Panc1 (cell line): ENCODE measurements around the gene LIG4.

Experiments
- CTCF ChIP-seq: fragments of 450-650 bp; IDR thresholded peaks from 2 replicates; pipeline ENCODE4 v1.5.1; 2017; ENCODE audit warnings: mild to moderate bottlenecking
- POLR2AphosphoS5 ChIP-seq: IDR thresholded peaks from 2 replicates; pipeline ENCODE4 v1.6.1; 2012; ENCODE audit warnings: mild to moderate bottlenecking, low read depth, low read length, moderate library complexity
- REST ChIP-seq, 2 experiments: IDR thresholded peaks; 2 replicates each; pipeline ENCODE4 v1.6.1; 2011 to 2012; ENCODE audit warnings: low read depth in 2 of 2, control low read depth in 1 of 2, low read length in 1 of 2, mild to moderate bottlenecking in 1 of 2, moderate library complexity in 1 of 2; ENCODE audit not compliant: insufficient read depth in 1 of 2
- TCF7L2 ChIP-seq: IDR thresholded peaks from 2 replicates; pipeline ENCODE4 v1.6.1; 2011; ENCODE audit warnings: mild to moderate bottlenecking, low read depth, low read length, inconsistent platforms

- TF ChIP-seq CTCF, result no peak
- no peak for TF ChIP-seq TCF7L2
- TF ChIP-seq POLR2AphosphoS5, result no peak
- no peak for TF ChIP-seq REST (IDR thresholded peaks at IDR 0.05; ENCODE audit: insufficient read depth in 1 of 2, low read depth in 2 of 2, low read length in 1 of 2)
These were observed 14.4 kb downstream of the LIG4 start for GRCh38 chr13:108200781-108201398.
